K562 (cell line): ENCODE data around the gene C6orf47. TPM values are rescaled to one million over a fixed set of nuclear protein-coding genes. Genes with fewer than 3 reads are reported as not detected.
A peak's percentile ranks its signal among the peaks of the same experiment; 100 is the strongest.

Source experiments
- ASH1L ChIP-seq: fragments of 450-650 bp; IDR thresholded peaks from 2 replicates; pipeline ENCODE4 v1.6.1; 2018; ENCODE audit warnings: borderline replicate concordance, mild to moderate bottlenecking, low read depth; ENCODE audit not compliant: partially characterized antibody
- EP300 ChIP-seq: IDR thresholded peaks from 2 replicates; pipeline ENCODE4 v1.6.1; 2012; ENCODE audit warnings: low read length, improper control_type of control experiment
- HINFP ChIP-seq: fragments of 450-650 bp; conservative IDR thresholded peaks from 2 replicates; pipeline ENCODE4 v1.6.1; 2016; ENCODE audit warnings: missing genetic modification characterization, low read depth, mild to moderate bottlenecking, control low read depth, missing compliant biosample characterization
- NELFE ChIP-seq: IDR thresholded peaks from 2 replicates; pipeline ENCODE4 v1.6.1; 2011; ENCODE audit warnings: mild to moderate bottlenecking; ENCODE audit not compliant: insufficient read depth, insufficient read length
- NFXL1 ChIP-seq: fragments of 450-650 bp; formaldehyde crosslinking; IDR thresholded peaks from 2 replicates; pipeline ENCODE4 v1.4.0; 2021; ENCODE audit warnings: mild to moderate bottlenecking
- PBX2 ChIP-seq, 2 experiments: IDR thresholded peaks in 1 of 2; conservative IDR thresholded peaks in 1 of 2; 2 replicates each; pipeline ENCODE4 v1.6.1; 2016; ENCODE audit warnings: low read depth in 2 of 2, mild to moderate bottlenecking in 1 of 2, missing compliant biosample characterization in 1 of 2, missing genetic modification characterization in 1 of 2, moderate library complexity in 1 of 2
- POLR2AphosphoS5 ChIP-seq: IDR thresholded peaks from 2 replicates; pipeline ENCODE4 v1.6.1; 2011; ENCODE audit warnings: mild to moderate bottlenecking, low read depth, low read length, moderate library complexity; ENCODE audit not compliant: control insufficient read depth, insufficient read depth
- PREB ChIP-seq: sonication (generic); formaldehyde crosslinking; IDR thresholded peaks from 2 replicates; pipeline ENCODE4 v1.8.1; 2023; ENCODE audit warnings: mild to moderate bottlenecking, missing genetic modification reagents
- RERE ChIP-seq: sonication (generic); formaldehyde crosslinking; IDR thresholded peaks from 2 replicates; pipeline ENCODE4 v1.8.0; 2023; ENCODE audit warnings: missing genetic modification reagents, mild to moderate bottlenecking, borderline replicate concordance
- SRF ChIP-seq, 2 experiments: fragments of 250-450, 450-650 bp in 1 of 2; sonication (Bioruptor Pico) in 1 of 2; sonication (generic) in 1 of 2; formaldehyde crosslinking; IDR thresholded peaks; 2 replicates each; pipeline versions ENCODE4 v1.5.0 to v1.5.1; 2020 to 2022; ENCODE audit warnings: mild to moderate bottlenecking in 1 of 2, missing genetic modification reagents in 1 of 2
- ZNF354B ChIP-seq: fragments of 250-450 bp; sonication (Bioruptor Pico); IDR thresholded peaks from 2 replicates; pipeline ENCODE4 v1.4.0; 2020
- ZNF395 ChIP-seq: fragments of 200-800 bp; sonication (Bioruptor generic); IDR thresholded peaks from 2 replicates; pipeline ENCODE4 v1.6.1; 2017; ENCODE audit warnings: missing genetic modification characterization, missing compliant biosample characterization
- polyA plus RNA-seq, 8 experiments: library from polyadenylated mRNA; depleted of rRNA in 4 of 8; stranded (reverse) in 5 of 8; unstranded in 3 of 8; fragments of >200 nt; fragmentation: Nextera tagmentation in 2 of 8; fragmentation: Illumina TruSeq in 1 of 8; extraction: Ambion mirVana in 2 of 8; extraction: Trizol in 1 of 8; gene quantifications; 2 replicates each; pipeline versions ENCODE4 v1.2.1 to v1.2.3, GENCODE V29; 2011 to 2014; ENCODE audit warnings: inconsistent platforms in 1 of 8, missing spikeins in 1 of 8
- total RNA-seq, 7 experiments: library from RNA; depleted of rRNA in 6 of 7; stranded (reverse); fragments of >200 nt in 6 of 7; fragmentation: Illumina TruSeq in 2 of 7; extraction: Trizol in 2 of 7; gene quantifications; 2 replicates each; pipeline versions ENCODE4 v1.2.1 to v1.2.3, GENCODE V29; 2011 to 2021; ENCODE audit warnings: low replicate concordance in 1 of 7

Gene C6orf47
- total and polyA plus RNA-seq, 9 of the 15 experiments (the other 6 are each of a cell fraction or from before 2014, with no cell fraction given), result 0.14 to 43.8 (median 27.0) TPM

GRCh38 chr6:31658983-31659648, 1.5 kb downstream of the C6orf47 start (continued):
- no peak for TF ChIP-seq ASH1L
- no peak for TF ChIP-seq ZNF354B
- peak; percentile 19; the same call in 1 of the 2 replicates for TF ChIP-seq POLR2AphosphoS5
- no peak for TF ChIP-seq PREB (CRISPR knock-in tag)
- no peak for TF ChIP-seq EP300
- TF ChIP-seq HINFP (tag), result no peak
- no peak for TF ChIP-seq PBX2 (CRISPR knock-in tag; IDR thresholded peaks at IDR 0.05; ENCODE audit: low read depth)
- no peak for TF ChIP-seq PBX2 (tag; conservative IDR thresholded peaks at IDR 0.05; ENCODE audit: low read depth)
- no peak for TF ChIP-seq RERE
- no peak for TF ChIP-seq ZNF395 (CRISPR knock-in tag)
- no peak for TF ChIP-seq NELFE
- 0 out of 4 replicates have a peak, but pooled peaks of 1 of the 2 experiments have one; percentile 9 for TF ChIP-seq SRF (CRISPR knock-in tag; IDR thresholded peaks at IDR 0.05)
- TF ChIP-seq NFXL1 (CRISPR knock-in tag), result no peak
